GM21515 (cell line): ENCODE data around the gene MIPOL1.

Experiments
- ATAC-seq: cut with Tn5 transposase; IDR thresholded peaks from one replicate; pipeline ENCODE4 v1.9.1; 2021; ENCODE audit not compliant: unreplicated experiment

MIPOL1 gene

GRCh38 chr14:37583358-37584210 is 385.8 kb downstream of the MIPOL1 start:
- ATAC-seq: no peak

GRCh38 chr14:37584211-37585100 is 386.7 kb downstream of the MIPOL1 start:
- no peak for ATAC-seq

- ATAC-seq: no peak
Observed at GRCh38 chr14:37585101-37585511, 387.4 kb downstream of the MIPOL1 start.

GRCh38 chr14:37585971-37586796 is 388.4 kb downstream of the MIPOL1 start:
- ATAC-seq: no peak

- no peak for ATAC-seq
Observed at GRCh38 chr14:37586797-37587130, 389.0 kb downstream of the MIPOL1 start.

GRCh38 chr14:37587131-37587803 is 389.5 kb downstream of the MIPOL1 start:
- ATAC-seq: no peak

- ATAC-seq: no peak
Observed at GRCh38 chr14:37587881-37588666, 390.3 kb downstream of the MIPOL1 start.

GRCh38 chr14:37588667-37588955 is 390.9 kb downstream of the MIPOL1 start:
- ATAC-seq: no peak

GRCh38 chr14:37588956-37589714 is 391.4 kb downstream of the MIPOL1 start:
- ATAC-seq: no peak

- no peak for ATAC-seq
Observed at GRCh38 chr14:37589715-37590427, 392.1 kb downstream of the MIPOL1 start.

- ATAC-seq: no peak
Observed at GRCh38 chr14:37590428-37591139, 392.8 kb downstream of the MIPOL1 start.

- ATAC-seq: no peak
Observed at GRCh38 chr14:37591311-37591940, 393.7 kb downstream of the MIPOL1 start.

GRCh38 chr14:37591941-37592481 is 394.3 kb downstream of the MIPOL1 start:
- no peak for ATAC-seq

- no peak for ATAC-seq
Observed at GRCh38 chr14:37592482-37593408, 395.0 kb downstream of the MIPOL1 start.

GRCh38 chr14:37593511-37594237 is 395.9 kb downstream of the MIPOL1 start:
- no peak for ATAC-seq
